GM10847 (cell line): Measurements from ENCODE around the gene PPP2R5C.

Experiments
- POLR2A ChIP-seq: IDR thresholded peaks from 2 replicates; pipeline ENCODE4 v1.6.1; 2011; ENCODE audit not compliant: insufficient read length; ENCODE audit errors: extremely low read depth

Gene PPP2R5C

DNA sequence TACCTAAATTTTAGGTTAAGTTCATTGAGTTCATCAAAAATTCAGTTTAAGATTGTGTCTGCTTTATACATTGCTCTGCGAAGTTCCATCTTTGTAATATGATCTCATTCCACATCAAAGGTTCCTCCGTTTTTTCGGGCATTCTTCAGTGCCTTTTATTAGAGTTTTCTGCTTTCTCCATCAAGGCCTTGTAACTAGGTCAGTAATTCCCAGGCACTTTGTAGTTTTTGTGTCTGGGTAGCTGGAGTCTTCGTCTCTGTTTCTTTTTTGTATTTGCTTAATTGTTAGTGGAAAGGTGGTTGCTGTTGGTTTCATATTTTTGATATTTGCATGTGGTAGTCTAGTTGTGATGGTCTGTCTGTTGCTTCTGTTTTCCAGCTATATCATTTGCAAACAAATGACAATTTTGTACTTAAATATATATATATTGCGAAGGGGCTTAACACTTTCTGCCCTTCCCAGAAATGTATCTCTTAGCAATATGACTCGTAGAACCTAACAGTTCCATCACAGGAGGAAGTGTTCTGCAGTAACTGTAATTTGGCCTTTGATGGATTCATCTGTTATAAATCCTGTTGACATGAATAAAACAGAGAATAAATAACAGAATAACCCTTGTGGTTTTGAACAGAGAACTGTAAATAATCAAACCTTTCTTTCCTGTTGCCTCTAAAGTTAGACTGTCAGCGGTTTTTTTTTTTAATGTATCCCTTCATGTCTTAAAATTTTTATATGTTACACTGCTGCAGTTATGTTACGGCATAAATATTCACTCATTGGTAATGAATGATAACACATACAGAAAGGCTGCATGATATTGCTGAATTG lies 114.4 kb downstream of the PPP2R5C start:
- TF ChIP-seq POLR2A: no peak

DNA sequence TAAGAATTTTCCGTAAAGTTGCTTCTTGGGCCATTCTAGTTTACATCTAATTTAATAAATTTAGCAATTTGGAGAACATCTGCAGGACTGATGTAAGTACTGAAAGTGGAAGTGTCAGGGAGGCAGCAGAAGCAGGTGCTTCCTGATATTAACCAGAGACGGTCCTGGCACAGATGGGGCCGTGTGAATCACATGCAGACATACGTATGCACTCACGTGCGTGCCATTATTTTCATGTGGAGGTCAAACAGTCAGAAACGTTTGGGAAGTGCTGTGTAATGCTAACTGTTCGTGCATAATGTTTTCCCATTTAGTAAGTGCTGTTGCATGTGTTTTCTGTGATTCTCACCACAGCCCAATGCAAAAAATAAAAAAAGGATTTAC lies 115.0 kb downstream of the PPP2R5C start:
- no peak for TF ChIP-seq POLR2A

DNA sequence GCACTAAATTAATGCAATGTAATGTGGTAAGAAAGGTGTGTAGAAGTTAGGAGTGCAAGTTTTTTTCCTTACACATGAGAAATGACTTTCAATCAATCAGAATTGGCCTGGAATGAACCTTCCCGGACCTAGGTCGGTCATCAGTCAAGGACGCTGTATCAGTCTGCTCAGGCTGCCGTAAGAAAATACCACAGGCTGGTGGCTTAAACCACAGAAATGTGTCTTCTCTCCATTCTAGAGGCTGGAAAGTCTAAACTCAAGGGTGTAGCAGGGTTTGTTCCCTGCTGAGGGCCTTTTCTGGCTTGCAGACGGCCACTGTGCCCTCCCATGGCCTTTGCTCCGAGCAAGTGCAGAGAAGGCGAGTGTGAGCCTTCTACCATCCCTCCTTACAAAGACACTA lies 116.3 kb downstream of the PPP2R5C start:
- no peak for TF ChIP-seq POLR2A

DNA sequence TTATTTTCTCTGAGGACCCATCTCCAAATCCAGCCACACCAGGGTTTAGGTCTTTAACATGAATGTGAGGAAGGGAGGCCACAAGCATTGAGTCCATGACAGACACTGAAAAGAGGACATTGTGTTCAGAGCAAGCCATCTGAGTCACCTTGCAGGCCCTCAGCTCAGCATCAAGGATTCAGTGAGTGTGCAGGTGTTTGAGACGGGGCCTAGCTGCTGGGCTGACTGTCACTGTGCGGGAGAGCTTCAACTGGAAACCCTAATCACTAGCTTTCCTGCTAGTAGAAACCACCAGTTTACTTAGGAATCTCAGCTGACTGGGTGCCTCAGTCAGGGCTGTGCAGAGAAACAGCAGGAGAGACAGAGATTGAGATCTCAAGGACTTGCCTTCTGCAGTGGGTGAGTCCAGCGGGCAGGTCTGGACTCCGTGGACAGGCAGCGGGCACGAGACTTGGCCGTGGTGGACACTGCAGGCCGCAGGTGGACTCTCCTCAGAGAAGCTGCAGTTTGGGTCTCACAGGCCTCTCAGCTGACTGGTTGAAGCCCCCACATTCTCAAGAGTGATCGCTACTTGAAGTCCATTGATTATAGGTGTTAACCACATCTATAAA lies 116.8 kb downstream of the PPP2R5C start:
- TF ChIP-seq POLR2A: no peak

DNA sequence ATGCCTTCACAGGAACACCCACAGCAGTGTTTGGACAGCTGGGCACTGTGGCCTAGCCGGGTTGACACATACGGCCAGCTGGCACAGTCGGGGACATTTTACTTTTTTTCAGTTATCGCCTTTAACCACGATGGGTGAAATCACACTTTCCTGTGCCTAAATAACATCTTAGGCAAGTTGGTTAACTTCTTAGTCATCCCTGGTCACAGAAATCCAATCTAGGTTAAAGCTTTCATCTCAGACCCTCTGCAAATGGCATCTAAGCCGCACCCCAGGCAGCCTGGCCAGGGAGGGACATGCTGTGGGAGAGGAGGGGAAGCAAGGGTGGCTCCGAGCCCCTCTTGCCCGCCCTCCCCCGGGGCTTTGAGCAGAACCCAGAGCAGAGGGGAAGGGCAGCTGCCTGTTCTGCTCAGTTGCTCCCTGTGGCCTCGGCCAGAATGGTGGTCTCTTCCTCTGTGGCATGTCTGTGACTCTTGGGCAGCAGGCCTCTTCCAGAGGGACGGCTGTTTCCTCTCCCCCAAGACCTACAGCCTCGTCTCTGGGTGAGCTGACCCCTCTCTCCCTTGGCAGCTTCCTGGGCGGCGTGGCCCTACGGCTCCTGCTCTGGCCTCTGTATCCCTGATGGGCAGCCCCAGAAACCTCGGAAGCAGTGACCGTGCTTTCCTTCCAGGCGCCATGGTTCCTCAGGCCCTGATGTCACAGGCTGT lies 117.5 kb downstream of the PPP2R5C start:
- no peak for TF ChIP-seq POLR2A

DNA sequence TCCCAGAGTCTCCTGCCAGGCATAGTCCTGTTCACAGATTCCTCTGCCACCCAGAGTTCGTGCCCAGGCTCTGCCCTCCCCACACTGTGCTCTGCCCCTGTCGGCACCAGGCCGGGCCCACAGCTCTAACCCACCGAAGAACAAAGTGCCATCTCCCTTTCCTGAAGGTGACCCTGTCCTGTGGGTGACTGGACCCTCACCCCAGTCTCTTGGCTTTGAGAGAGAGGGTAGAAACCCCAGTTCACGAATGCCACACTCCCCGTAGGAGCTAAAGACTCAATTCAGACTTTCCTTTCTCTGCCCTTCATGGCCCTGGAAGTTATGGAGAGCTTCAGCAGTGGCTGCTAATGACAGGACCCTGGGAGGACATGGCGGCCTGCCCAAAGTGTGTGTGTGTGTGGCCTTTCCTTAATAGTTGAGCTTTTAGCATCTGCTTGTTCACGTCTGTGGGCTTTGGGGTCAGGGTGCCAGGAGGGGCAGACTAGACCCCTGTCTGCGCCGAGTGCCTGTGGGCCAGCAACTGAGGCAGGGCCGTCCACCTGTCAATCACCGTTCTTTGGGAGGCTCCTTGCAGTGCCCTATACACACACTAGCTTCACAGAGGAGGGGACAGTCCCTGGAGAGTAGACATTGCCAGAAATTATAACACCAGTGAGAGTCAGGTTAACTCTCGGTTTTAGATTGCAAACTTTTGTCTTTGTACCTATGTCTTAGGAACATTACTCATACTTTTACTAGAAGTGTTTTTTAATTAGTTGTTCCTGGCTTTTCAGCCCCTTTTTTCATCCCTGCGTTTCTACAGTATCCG lies 118.2 kb downstream of the PPP2R5C start:
- TF ChIP-seq POLR2A: no peak

DNA sequence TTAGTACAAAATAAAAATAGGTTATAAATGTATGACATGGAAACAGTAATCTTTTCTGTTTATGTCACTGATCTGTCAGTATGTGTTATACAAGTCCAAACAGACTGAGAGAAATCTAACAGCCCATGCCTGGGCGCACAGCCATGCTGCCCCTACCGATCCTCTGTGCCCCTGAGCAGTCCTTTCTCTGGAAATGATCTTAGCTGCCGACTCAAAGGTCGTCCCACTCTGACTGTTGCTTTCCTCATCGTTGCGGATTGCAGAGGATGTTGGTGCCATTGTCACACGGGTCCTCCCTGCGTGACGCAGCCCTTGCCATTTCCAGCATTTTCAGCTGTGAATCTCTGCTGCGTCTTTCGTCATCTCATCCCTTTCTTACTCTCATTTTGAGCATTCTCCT lies 119.9 kb downstream of the PPP2R5C start:
- no peak for TF ChIP-seq POLR2A

DNA sequence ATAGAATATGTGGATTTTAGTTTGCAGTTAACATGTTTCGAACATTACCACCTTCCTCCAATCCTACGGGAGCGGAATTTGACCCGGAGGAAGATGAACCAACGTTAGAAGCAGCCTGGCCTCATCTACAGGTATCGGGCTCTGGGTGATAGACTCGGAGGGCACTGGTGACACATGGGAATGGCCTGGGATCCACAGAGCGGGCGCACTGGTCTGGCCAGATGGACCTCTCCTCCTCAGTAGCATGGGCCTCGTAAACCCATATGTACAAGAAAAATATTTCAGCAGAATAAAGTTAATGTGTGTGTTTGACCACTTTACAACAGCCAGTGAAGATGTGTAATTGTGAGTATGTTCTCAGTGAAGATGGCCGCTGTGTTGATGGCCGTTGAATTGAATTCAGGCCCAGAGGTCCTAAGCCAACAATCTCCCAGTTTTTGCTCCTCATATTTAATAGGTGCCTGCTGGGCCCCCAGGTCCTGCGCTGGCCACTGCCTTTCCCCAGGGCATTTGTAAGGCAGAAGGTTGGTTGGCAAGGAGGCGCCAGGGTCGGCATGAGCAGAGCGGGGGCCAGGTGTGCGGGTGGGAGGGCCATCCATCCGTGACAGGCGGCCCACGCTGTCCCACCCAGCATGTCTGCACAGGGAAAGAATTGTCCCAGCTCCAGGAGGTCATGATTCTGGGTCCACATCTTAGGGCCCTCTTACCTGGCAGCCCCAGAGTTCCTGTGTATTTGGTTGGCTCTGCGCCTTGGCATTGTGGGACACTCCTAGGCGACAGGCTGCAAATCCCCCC lies 120.8 kb downstream of the PPP2R5C start:
- no peak for TF ChIP-seq POLR2A

DNA sequence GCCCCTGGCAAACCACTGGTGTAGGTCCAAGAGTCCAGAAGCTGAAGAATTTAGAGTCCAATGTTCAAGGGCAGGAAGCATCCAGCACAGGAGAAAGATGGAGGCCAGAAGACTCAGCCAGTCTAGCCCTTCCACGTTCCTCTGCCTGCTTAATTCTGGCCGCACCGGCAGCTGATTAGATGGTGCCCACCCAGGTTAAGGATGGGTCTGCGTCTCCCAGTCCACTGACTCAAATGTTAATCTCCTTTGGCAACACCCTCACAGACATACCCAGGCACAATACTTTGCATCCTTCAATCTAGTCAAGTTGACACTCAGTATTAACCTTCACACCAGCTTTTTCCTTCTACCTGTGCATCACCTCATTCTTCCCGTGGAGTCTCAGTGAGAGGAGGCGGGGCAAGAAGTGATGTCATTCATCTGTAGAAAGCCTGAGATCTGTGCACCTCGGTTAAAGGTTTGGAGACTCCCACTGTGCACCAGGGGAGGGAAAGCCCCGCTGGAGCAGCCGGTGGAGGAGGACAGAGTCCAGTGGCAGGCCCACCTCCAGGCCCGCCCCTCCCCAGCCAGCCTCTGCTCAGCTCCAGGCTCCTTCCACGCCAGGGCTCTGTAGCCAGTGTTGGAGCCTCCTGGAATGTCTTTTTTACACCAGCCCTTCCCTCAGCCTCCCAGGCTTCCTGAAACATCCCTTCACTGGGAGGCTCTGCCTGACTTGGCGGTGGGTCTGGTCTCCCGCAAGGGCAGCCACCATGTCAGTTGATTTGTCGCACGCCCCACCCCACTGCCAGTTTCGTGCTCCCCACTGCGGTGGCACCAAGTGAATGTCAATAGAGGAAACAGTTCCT lies 122.8 kb downstream of the PPP2R5C start:
- TF ChIP-seq POLR2A: no peak

DNA sequence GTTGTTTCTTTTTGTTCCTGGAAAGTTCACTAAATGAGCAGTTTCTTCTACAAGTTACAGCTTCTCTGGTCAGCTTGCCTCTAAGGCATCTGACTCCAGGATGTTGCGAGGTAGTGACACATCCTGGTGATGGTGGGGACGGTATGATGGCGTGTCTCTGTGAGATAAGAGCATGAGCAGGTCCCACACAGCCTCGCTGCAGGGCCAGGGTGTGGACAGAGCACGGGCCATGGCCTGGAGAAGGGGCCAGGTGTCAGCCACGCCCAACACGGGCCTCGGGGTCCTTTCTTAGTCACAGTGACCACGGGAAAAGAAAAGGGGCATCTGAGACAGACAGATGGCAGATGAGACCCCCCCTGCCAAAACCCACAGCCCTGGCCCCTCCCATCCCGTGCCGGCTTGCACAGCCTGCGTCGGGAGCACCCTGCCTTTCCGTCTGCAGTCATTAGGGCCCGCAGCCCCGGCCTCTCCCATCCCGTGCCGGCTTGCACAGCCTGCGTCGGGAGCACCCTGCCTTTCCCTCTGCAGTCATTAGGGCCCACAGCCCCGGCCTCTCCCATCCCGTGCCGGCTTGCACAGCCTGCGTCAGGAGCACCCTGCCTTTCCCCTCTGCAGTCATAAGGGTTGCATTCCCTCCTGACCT lies 123.5 kb downstream of the PPP2R5C start:
- no peak for TF ChIP-seq POLR2A

DNA sequence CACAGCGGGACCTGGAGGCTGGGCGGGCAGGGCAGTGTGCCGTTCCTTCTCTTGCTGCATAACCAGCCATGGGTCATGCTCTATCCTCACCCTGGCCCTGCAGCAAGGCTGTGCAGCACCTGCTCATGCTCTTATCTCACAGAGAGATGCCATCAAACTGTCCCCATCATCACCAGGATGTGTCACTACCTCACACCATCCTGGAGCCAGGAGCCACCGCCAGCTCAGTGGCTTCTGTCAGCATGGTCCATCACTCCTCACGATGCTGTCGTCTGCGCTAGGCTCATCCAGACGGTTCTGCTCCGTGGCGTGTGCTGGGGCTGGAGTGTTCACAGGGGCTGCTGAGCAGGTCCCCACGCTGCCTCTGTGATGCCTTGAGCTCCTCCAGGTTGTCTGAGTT lies 125.7 kb downstream of the PPP2R5C start:
- no peak for TF ChIP-seq POLR2A

DNA sequence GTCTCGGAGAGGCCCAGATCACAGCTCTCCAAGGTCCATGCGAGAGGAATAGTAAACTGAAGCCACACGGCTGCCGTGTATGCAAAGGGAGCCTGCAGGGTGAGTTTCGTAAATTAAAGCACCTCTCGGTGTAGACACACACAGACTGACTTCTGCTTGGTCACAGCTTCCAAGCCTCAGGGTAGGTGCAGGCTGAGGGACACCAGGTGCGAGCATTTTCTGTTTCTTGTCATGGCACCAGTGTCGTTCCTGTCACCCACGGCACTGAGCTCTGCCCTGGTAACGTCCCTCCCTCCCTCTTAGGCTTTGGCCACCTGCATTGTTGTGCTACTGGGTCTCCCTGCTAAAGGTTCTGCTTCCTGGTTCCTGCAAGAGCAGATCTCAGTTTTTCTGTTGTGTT lies 126.7 kb downstream of the PPP2R5C start:
- TF ChIP-seq POLR2A: no peak

DNA sequence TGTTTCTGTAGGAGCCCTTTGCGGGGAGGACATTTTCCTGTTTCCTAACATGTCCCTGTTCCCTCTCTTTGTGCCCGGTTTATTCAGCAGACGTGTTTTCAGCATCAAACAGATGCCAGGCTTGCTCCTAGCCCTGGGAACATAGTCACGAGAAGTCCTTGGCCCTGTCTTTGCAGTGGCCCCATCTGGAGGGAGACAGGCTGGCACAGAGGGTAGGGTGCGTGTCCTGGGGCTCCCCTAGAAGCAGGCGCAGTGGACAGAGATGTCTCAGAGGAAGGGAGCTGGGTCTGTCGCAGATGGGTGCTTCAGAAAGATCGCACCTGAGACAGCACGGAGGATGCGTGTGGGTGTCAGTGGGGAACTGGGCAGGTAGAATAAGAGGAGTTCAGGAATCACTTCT lies 127.9 kb downstream of the PPP2R5C start:
- TF ChIP-seq POLR2A: no peak
